Colonic mucosa (tissue), 4 donors: Measurements from ENCODE around the gene DTNA. TPM values are rescaled to one million over a fixed set of nuclear protein-coding genes. Genes with fewer than 3 reads are reported as not detected.

ENCODE experiments used
- DNase-seq: peaks from one replicate; pipeline ENCODE4 v3.0.0-alpha.2; 2020
- H3K27ac ChIP-seq: fragments of 200-600 bp; one replicate; pipeline ENCODE4 v1.8.0; 2021
- H3K27me3 ChIP-seq: fragments of 200-600 bp; one replicate; pipeline ENCODE4 v1.8.0; 2021
- H3K36me3 ChIP-seq: fragments of 200-600 bp; one replicate; pipeline ENCODE4 v1.8.0; 2021
- H3K4me1 ChIP-seq: fragments of 200-600 bp; one replicate; pipeline ENCODE4 v1.8.0; 2021; ENCODE audit warnings: mild to moderate bottlenecking
- H3K4me3 ChIP-seq: fragments of 200-600 bp; one replicate; pipeline ENCODE4 v1.8.0; 2021
- H3K9ac ChIP-seq, 2 donors: one replicate each; pipeline ENCODE4 v1.7.0; 2013; ENCODE audit warnings: control low read depth in 2 of 2, low read depth in 2 of 2, low read length in 2 of 2
- H3K9me3 ChIP-seq: fragments of 200-600 bp; one replicate; pipeline ENCODE4 v1.8.0; 2021
- intact Hi-C: fragments of 100-400 bp; cut with DNase I; formaldehyde crosslinking; loops from one replicate; pipeline ENCODE4 v1.14.1; 2022
- total RNA-seq, 2 donors: library from RNA; stranded (reverse); fragmentation: NEBNext Ultra II Directional in 1 of 2; extraction: Animal tissue kit (Norgen Biotek cat#: 25700) in 1 of 2; gene quantifications; one replicate each; pipeline ENCODE4 v1.2.1, GENCODE V29; 2021
- TF ChIP-seq, protein P1 (sequence below): fragments of 200-600 bp; IDR thresholded peaks from one replicate; pipeline ENCODE4 v1.8.0; 2022; ENCODE audit warnings: antibody characterized with exemption, mild to moderate bottlenecking
- donor health status: healthy.
- donor health status: DM: no; HTN: no; CAD: no.
- donor health status: DM: no; HTN: no; CAD: no.

The DTNA gene
- total RNA-seq, 2 donors from 2014 or later: 1.3 to 7.5 TPM

GRCh38 chr18:34816183-34816582 lies 106.1 kb downstream of the DTNA start:
- Histone ChIP-seq H3K4me1 (no peaks in the 10 kb centered on the region), H3K4me3 (no peak overlapping the region), H3K27me3 (no peaks in the 10 kb centered on the region), H3K36me3 (no peaks in the 10 kb centered on the region), H3K9me3 (no peaks in the 10 kb centered on the region), H3K27ac (no peak overlapping the region), H3K9ac (no peak overlapping the region)
- DNase-seq: no peak
- intact Hi-C loops: no loop called here
- TF ChIP-seq, protein P1, sequence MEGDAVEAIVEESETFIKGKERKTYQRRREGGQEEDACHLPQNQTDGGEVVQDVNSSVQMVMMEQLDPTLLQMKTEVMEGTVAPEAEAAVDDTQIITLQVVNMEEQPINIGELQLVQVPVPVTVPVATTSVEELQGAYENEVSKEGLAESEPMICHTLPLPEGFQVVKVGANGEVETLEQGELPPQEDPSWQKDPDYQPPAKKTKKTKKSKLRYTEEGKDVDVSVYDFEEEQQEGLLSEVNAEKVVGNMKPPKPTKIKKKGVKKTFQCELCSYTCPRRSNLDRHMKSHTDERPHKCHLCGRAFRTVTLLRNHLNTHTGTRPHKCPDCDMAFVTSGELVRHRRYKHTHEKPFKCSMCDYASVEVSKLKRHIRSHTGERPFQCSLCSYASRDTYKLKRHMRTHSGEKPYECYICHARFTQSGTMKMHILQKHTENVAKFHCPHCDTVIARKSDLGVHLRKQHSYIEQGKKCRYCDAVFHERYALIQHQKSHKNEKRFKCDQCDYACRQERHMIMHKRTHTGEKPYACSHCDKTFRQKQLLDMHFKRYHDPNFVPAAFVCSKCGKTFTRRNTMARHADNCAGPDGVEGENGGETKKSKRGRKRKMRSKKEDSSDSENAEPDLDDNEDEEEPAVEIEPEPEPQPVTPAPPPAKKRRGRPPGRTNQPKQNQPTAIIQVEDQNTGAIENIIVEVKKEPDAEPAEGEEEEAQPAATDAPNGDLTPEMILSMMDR: no peak

- TF ChIP-seq, protein P1: no peak
- no peak overlapping the region for H3K9ac ChIP-seq
- intact Hi-C loops: no loop called here
Measured at GRCh38 chr18:34817636-34818035, 107.5 kb downstream of the DTNA start.

DNA sequence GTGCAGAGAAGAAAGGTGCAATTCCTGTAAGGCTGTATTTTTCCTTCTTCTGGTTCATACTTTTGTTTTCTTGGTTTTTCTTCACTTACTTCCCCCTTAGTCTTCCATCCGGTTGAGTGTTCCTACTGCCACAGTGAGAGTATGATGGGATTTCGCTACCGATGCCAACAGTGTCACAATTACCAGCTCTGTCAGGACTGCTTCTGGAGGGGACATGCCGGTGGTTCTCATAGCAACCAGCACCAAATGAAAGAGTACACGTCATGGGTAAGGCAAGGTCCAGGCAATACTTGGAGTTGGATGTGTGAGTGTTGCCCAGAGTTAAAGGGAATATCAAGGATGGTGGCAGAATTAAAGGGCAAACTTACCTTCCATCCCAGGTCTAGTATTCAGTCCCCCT lies 108.0 kb downstream of the DTNA start:
- H3K27me3 ChIP-seq: no peaks in the 10 kb centered on the region
- no peak for DNase-seq
- no peaks in the 10 kb centered on the region for H3K9me3 ChIP-seq
- H3K4me3 ChIP-seq: no peak overlapping the region
- no peaks in the 10 kb centered on the region for H3K4me1 ChIP-seq
- TF ChIP-seq, protein P1: no peak
- H3K36me3 ChIP-seq: no peaks in the 10 kb centered on the region
- intact Hi-C loops: no loop called here
- no peak overlapping the region for H3K9ac ChIP-seq
- H3K27ac ChIP-seq: no peak overlapping the region

More at GRCh38 chr18:34817636-34818035, 107.5 kb downstream of the DTNA start:
- no peaks in the 10 kb centered on the region for H3K4me1 ChIP-seq
- no peak overlapping the region for H3K4me3 ChIP-seq
- H3K27me3 ChIP-seq: no peaks in the 10 kb centered on the region
- DNase-seq: no peak
- no peaks in the 10 kb centered on the region for H3K36me3 ChIP-seq
- no peaks in the 10 kb centered on the region for H3K9me3 ChIP-seq
- no peak overlapping the region for H3K27ac ChIP-seq

GRCh38 chr18:34820360-34821065 lies 110.4 kb downstream of the DTNA start:
- Histone ChIP-seq H3K9me3 (no peaks in the 10 kb centered on the region), H3K4me3 (no peak overlapping the region), H3K27me3 (no peaks in the 10 kb centered on the region), H3K4me1 (no peaks in the 10 kb centered on the region), H3K36me3 (no peaks in the 10 kb centered on the region), H3K27ac (no peak overlapping the region), H3K9ac (no peak overlapping the region)
- no peak for DNase-seq
- intact Hi-C loops: no loop called here
- TF ChIP-seq, protein P1: no peak

DNA sequence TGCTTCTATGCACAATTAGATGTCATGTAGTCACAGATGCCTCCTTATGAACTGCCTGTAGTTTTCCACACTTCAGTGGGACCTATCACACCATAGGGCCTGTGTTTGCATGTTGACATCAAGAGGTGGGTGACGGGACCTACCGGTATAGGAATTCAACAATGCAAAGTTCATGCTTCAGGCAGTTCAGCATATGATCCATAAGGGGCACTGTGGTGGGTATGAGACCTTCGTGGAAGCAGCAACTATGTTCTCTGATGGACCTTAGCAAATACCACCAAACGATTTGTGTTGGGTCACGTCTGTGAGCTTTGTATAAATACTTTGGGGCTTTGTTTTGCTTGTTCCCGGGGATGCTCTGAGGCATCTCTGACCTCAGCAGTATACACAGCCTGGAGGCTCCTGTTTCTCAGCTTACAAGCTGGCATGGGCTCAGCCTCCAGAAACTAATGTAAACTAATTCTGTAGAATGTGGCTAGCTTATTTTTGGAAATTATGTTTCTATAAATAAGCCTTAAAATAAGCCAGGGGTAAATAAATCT lies 111.6 kb downstream of the DTNA start:
- Histone ChIP-seq H3K4me1 (no peaks in the 10 kb centered on the region), H3K27me3 (no peaks in the 10 kb centered on the region), H3K4me3 (no peak overlapping the region), H3K27ac (no peak overlapping the region), H3K9me3 (no peaks in the 10 kb centered on the region), H3K36me3 (no peaks in the 10 kb centered on the region), H3K9ac (no peak overlapping the region)
- TF ChIP-seq, protein P1: no peak
- intact Hi-C loops: no loop called here
- DNase-seq: no peak
